ENCODE data around the gene SORCS2.

The SORCS2 gene

DNA sequence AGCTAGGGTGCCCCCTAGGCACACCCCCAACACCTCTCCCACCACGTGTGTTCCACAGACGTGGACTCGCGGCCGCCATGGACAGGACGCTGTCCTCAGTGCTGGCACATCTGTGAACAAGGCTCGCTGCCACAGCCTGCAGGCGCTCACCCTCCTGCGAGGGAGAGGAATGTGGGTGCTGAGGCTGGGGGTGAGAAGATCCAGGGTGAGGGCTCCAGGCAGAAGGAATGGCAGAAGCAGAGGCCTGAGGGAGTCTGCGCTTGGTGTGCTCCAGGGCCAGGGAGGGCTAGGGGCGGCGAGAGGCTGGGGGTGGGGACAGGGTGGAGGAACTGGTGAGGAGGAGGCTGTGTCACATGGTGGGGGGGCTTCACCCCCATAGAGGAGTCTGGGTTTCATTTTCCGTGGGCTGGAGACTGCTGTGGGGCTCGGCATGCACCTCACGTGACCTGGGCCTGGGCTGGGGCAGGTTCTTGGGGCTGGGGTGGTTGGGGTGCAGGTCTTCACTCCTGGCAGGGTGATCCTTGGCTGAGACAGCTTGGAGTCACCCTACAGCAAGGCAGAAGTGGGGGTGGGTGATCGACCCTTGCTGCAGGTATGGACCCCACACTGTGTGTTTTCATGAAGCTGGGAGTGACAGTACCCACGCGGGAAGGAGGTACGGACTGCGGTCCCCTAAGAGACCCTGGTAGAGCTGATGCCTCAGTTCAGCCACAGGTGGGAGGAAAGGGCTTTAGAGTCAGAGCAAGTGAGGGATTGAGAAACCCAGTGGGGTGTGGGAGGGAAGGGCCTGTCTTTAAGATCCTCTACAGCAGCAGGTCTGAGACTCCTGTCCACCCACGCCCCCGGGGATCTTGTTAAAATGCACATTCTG, 138.7 kb downstream of the SORCS2 start:
- no peaks in the 10 kb centered on the region for H3K9me3 ChIP-seq (ENCODE audit: control insufficient read depth, insufficient read depth, low read length)
- peaks cover 8% of the 10 kb centered on the region; the same call in 1 of the 2 replicates for H3K4me1 ChIP-seq (ENCODE audit: insufficient read depth, low read length)
- no peaks in the 10 kb centered on the region for H3K36me3 ChIP-seq (ENCODE audit: insufficient read depth, low read length)
- H3K9ac ChIP-seq (ENCODE audit: low read depth, low read length) = no peak overlapping the region

DNA sequence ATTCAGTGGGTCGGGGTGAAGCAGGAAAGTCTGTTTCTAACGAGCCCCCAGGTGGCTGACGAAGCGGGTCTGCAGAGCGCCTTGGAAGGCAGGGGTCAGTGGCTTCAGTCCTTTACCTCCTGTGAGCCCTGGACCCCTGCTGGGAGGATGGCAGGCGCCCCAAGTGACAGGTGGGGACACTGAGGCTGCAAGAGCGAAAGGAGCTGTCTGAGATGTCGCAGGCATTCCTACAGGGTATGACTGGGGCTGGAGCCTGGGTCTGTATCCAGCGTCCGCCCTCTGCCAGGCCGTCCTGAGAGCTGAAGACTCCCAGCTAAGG, 139.3 kb downstream of the SORCS2 start:
- H3K4me1 ChIP-seq (ENCODE audit: insufficient read depth, low read length) = peaks cover 8% of the 10 kb centered on the region; the same call in 1 of the 2 replicates
- no peaks in the 10 kb centered on the region for H3K9me3 ChIP-seq (ENCODE audit: control insufficient read depth, insufficient read depth, low read length)
- H3K9ac ChIP-seq (ENCODE audit: low read depth, low read length) = no peak overlapping the region
- H3K36me3 ChIP-seq (ENCODE audit: insufficient read depth, low read length) = no peaks in the 10 kb centered on the region

DNA sequence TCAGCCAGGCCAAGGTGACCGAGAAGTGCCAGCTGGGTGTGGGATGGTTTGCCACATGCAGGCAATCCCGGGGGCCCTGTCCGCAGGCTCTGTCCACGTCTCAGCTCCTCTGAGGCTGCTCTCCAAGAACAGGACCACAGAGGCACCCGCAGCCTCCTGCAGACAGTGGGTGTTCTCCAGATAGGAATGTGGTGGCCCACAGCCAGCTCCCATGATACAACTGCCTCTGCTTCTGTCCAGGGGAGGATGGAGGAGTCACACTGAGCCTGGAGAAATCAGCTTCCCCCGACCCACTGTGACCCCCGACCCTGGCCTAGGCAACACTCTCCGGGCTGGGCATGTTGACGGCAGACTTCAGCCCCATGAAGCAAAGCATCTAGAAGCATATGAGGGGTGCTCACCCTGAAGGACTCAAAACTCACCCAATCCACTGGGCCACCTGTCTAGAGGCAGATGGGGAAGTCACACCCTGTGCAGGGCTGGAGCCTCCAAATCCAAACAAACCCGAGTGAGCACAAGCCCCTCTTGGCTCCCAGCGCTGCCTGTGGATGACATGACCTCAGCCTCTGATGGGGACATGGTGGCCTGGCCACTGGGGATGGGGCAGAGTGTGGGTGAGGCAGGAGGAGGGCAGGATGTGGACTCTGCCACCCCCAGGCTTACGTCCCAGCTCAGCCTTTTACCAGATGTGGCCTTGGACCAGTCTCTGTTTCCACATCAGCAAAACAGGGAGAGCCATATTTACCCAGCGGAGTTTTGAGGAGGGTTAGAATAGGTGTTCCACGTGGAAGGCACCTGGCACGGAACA, 140.1 kb downstream of the SORCS2 start:
- peaks cover 8% of the 10 kb centered on the region; the same call in 1 of the 2 replicates for H3K4me1 ChIP-seq (ENCODE audit: insufficient read depth, low read length)
- H3K9ac ChIP-seq (ENCODE audit: low read depth, low read length) = no peak overlapping the region
- H3K9me3 ChIP-seq (ENCODE audit: control insufficient read depth, insufficient read depth, low read length) = no peaks in the 10 kb centered on the region
- no peaks in the 10 kb centered on the region for H3K36me3 ChIP-seq (ENCODE audit: insufficient read depth, low read length)

DNA sequence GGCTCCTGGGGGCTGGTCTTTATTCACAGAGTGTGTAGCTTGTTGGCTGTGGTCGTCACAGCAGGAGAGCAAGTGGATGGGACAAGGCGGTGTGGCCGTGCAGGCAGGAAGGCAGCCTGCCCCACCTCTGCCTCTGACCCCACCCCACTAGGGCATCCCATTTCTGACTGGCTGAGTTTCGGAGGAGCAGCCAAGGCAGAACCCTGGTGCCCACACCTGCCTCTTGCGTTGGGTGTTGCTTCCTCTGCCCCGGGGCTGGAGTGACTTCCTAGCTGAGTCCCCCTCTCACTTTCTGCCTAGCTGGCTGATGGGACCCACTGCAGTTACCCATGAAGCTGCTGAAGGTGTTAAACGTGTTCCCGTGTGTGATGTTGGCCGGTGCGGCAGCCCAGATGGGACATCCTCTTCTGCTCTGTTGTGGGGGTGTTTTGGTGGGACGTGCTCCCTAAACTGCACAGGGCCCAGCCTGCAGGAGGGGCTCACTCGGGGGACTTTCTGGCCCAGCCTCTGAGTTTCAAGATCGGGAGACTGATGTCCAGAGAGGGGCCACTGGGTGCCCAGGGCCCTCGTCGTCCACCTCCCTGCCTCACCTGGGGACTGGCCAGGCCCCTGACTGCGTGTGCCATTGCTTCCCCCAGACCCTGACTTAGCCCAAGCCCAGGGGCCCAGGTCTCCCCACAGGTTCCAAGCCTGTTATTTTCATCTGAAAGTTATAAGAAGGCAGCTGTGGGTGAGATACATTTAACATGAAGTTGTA, 140.9 kb downstream of the SORCS2 start:
- peaks cover 8% of the 10 kb centered on the region; the same call in 1 of the 2 replicates for H3K4me1 ChIP-seq (ENCODE audit: insufficient read depth, low read length)
- H3K36me3 ChIP-seq (ENCODE audit: insufficient read depth, low read length) = no peaks in the 10 kb centered on the region
- H3K9ac ChIP-seq (ENCODE audit: low read depth, low read length) = no peak overlapping the region
- no peaks in the 10 kb centered on the region for H3K9me3 ChIP-seq (ENCODE audit: control insufficient read depth, insufficient read depth, low read length)

DNA sequence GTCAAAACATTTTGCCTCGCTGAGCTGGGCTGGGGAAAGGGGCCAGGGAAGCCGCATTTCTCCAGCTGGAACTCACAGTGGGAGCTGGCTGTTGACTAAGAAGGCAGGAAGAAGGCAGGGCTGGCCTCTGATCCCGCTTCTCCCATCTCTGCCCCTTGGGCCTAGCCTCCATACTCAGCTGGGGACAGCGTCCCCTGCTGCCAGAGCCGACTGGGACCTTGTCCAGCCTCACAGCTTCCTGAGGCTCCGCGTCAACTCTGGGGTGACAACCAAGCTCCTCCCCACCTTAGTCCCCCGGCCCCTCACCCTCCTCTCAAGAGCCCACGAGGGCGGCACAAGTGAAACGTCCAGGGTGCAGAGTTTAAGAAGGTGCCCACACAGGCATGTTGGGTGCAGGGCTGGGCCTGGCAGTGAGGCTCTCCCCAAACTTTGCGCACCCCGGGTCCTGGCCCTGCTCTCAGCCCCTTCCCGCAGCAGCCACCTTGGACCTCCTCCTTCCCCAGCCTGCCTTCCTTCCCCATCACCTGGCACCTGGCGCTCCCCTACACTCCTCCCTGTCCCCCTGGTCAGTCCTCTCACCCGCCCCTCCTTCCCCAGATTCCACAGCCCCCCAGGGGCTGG, 141.6 kb downstream of the SORCS2 start:
- H3K4me1 ChIP-seq (ENCODE audit: insufficient read depth, low read length) = peaks cover 8% of the 10 kb centered on the region; the same call in 1 of the 2 replicates
- H3K9me3 ChIP-seq (ENCODE audit: control insufficient read depth, insufficient read depth, low read length) = no peaks in the 10 kb centered on the region
- H3K9ac ChIP-seq (ENCODE audit: low read depth, low read length) = no peak overlapping the region
- no peaks in the 10 kb centered on the region for H3K36me3 ChIP-seq (ENCODE audit: insufficient read depth, low read length)

DNA sequence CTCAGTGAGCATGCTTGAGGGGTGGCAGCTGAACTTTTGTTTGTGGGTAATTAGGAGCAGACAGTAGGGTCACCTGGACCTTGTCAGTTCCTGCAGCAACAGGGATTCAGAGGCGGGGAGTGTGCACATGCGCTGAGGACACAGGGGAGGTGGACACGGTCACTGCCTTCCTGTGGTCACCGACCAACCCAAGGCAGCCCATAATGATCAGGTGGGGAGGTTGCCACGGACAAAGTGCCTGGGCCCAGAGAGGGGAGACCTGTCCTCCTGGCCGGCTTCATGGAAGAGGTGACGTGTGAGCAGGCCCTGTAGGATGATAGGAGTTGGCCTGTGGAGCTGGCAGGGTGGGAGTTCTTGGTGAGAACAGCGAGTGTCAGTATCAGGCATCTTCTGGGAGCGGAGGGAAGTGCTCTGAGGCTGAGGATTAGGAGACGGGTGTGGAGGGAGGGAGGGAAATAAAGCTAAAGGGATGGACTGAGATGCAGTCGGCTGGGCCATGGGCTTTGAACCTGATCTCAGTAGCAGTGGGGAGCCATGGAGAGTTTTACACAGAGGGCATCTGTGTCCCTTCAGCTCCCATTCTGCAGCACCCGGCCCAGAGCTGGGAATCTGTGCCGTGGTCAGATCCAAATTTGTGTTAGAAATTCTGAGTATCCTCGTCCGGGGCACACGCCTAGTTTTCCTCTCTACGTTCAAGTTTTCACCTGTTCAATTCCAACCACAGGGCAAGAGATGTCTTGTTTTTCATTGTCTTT, 142.4 kb downstream of the SORCS2 start:
- Histone ChIP-seq H3K9ac (ENCODE audit: low read depth, low read length) (no peak overlapping the region), H3K9me3 (ENCODE audit: control insufficient read depth, insufficient read depth, low read length) (no peaks in the 10 kb centered on the region)

DNA sequence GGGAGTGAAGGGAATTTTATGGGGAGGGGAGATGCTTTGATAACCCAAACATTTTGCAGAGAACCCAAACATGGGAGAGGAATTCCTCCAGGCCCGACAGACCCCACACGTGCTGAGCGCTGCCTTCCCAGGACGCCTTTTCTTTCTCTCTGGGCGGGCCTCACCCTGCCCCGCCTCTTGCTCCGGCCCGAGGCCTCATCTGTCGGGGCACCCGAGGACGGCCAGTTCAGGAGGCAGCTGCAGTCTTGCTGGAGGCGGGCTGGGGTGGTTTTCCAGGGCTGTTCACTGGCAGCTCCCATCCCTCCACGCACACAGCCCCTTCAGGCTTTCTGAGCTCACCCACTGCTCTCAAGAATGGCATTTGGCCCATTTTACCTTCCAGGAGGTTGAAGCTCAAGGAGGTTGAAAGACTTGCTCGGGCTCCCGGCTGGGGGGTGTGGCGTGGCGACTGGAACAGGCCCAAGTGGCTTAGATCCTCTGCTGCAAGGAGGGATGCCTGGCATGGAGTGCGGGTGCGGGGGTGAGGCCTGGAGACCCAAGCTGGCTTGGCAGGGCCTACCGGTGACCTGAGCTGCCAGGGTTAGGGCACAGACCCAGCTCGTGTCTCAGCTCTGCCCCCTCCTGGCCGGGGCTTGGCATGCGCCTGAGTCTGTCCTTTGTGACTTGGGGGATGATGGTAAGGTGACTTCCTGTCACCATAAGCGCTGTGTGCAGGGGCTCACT, 143.2 kb downstream of the SORCS2 start:
- Histone ChIP-seq H3K4me1 (ENCODE audit: insufficient read depth, low read length) (peaks cover 8% of the 10 kb centered on the region; the same call in 1 of the 2 replicates), H3K36me3 (ENCODE audit: insufficient read depth, low read length) (no peaks in the 10 kb centered on the region), H3K9ac (ENCODE audit: low read depth, low read length) (no peak overlapping the region), H3K9me3 (ENCODE audit: control insufficient read depth, insufficient read depth, low read length) (no peaks in the 10 kb centered on the region)

More for the DNA sequence above, 142.4 kb downstream of the SORCS2 start:
- H3K36me3 ChIP-seq (ENCODE audit: insufficient read depth, low read length) = no peaks in the 10 kb centered on the region
- H3K4me1 ChIP-seq (ENCODE audit: insufficient read depth, low read length) = peaks cover 8% of the 10 kb centered on the region; the same call in 1 of the 2 replicates

DNA sequence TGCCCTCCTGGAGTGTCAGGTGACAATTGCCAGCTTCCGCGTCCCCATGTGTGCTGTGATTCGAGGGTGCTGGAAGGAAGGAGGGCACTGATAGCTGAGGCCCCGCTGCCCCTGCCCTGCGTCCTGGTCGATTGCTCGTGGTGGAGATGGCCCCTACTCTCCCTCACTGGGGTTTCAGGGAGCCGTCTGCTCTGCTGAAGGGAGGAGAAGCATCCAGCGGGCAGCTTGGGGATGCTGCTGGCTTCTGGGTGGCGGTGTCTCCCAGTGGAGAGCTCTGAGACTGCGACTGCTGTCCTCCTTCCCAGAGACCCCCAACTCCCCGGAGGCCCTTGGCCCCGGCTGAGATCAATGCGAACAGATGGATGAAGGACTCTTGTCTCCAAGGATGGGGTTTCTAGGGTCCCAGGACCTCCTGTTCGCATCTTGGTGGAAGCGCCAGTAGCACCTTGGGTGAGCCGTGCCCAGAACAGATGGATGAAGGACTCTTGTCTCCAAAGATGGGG, 143.8 kb downstream of the SORCS2 start:
- Histone ChIP-seq H3K36me3 (ENCODE audit: insufficient read depth, low read length) (no peaks in the 10 kb centered on the region), H3K9me3 (ENCODE audit: control insufficient read depth, insufficient read depth, low read length) (no peaks in the 10 kb centered on the region), H3K4me1 (ENCODE audit: insufficient read depth, low read length) (peaks cover 8% of the 10 kb centered on the region; the same call in 1 of the 2 replicates), H3K9ac (ENCODE audit: low read depth, low read length) (no peak overlapping the region)

DNA sequence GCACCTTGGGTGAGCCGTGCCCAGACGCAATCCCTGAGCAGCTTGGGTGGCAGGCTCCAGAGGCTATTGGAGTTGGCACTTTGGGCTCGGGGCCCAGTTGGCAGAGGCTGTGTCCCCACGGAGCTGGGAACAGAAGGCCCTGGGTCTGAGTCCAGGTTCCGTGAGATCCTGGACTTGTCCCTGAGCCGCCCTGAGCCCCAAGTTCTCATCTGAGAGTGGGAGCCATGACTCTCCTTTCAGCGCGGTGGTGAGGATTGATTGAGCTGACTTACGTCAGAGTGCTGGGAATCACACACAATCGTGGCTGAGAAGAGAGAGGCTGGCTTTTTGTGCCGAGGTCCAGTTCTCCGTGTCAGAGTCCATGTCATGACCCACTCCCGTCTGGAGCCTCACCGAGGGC, 144.4 kb downstream of the SORCS2 start:
- peaks cover 8% of the 10 kb centered on the region; the same call in 1 of the 2 replicates for H3K4me1 ChIP-seq (ENCODE audit: insufficient read depth, low read length)
- no peaks in the 10 kb centered on the region for H3K9me3 ChIP-seq (ENCODE audit: control insufficient read depth, insufficient read depth, low read length)
- H3K36me3 ChIP-seq (ENCODE audit: insufficient read depth, low read length) = no peaks in the 10 kb centered on the region
- H3K9ac ChIP-seq (ENCODE audit: low read depth, low read length) = no peak overlapping the region

DNA sequence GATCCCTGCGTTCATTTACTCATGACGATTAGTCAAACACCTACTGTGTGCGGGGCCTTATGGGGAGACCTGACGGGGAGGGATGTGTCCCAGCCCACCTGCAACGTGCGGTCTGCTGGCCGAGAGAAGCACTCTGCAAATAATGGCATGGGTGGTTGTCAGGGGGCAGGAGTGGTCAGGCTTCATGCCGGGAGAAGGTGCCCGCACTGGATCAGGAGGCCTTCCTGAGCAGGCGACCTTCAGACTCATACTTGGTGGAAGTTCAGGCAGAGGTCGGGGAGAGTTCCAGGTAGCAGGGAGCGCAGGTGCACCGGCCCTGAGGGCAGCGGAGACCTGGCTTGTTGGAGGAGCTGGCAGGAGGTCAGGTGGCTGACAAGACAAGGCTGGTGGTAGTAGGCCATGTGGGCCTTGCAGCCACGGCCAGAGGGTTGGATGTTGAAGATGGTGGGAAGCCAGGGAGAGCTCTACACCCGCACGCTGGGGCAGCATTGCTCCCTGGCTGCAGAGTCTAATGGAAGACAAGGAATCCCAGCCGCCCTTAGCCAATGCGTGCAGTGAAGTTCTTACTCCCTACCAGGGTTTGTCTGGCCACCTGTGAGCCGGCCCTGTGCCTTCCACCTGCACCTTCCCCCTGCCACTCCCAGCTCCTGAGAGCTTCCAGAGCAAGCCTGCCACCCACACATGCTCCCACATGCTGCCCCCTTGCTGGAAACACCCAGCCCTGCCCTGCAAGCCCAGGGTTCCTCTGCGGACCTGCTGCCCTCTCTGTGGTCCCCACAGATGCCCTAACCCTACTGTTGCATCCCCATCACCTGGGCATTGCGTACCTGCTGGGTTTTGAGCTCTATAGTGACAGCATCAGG, 145.1 kb downstream of the SORCS2 start:
- no peaks in the 10 kb centered on the region for H3K36me3 ChIP-seq (ENCODE audit: insufficient read depth, low read length)
- H3K9ac ChIP-seq (ENCODE audit: low read depth, low read length) = no peak overlapping the region
- no peaks in the 10 kb centered on the region for H3K9me3 ChIP-seq (ENCODE audit: control insufficient read depth, insufficient read depth, low read length)
- H3K4me1 ChIP-seq (ENCODE audit: insufficient read depth, low read length) = peaks cover 8% of the 10 kb centered on the region; the same call in 1 of the 2 replicates

DNA sequence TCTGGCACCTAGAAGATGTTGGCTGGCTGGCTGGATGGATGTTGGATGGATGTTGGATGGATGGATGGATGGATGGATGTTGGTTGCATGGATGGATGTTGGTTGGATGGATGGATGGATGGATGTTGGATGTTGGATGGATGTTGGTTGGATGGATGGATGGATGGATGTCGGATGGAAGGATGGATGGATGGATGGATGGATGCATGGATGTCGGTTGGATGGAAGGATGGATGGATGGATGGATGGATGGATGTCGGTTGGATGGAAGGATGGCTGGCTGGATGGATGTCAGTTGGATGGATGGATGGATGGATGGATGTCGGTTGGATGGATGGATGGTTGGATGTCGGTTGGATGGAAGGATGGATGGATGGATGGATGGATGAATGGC, 145.7 kb downstream of the SORCS2 start:
- Histone ChIP-seq H3K9me3 (ENCODE audit: control insufficient read depth, insufficient read depth, low read length) (no peaks in the 10 kb centered on the region), H3K36me3 (ENCODE audit: insufficient read depth, low read length) (no peaks in the 10 kb centered on the region), H3K9ac (ENCODE audit: low read depth, low read length) (no peak overlapping the region), H3K4me1 (ENCODE audit: insufficient read depth, low read length) (peaks cover 8% of the 10 kb centered on the region; the same call in 1 of the 2 replicates)
